ENCODE measurements around the gene FOXP4. TPM values are rescaled to one million over a fixed set of nuclear protein-coding genes. Genes with fewer than 3 reads are reported as not detected.

Gene FOXP4
- total RNA-seq, 1 experiment from 2014 or later, result 2.7 TPM

GRCh38 chr6:41546866-41547798 lies 951 bp downstream of the FOXP4 start:
- DNase-seq (ENCODE audit: low spot score), result no peak

- no peak for DNase-seq (ENCODE audit: low spot score)
Observed at GRCh38 chr6:41547799-41548097, 1.6 kb downstream of the FOXP4 start.

GRCh38 chr6:41548098-41548840 lies 2.1 kb downstream of the FOXP4 start:
- no peak for DNase-seq (ENCODE audit: low spot score)

- no peak for DNase-seq (ENCODE audit: low spot score)
Observed at GRCh38 chr6:41548841-41549642, 2.9 kb downstream of the FOXP4 start.

GRCh38 chr6:41549673-41550072 lies 3.5 kb downstream of the FOXP4 start:
- no peak for DNase-seq (ENCODE audit: low spot score)

- no peak for DNase-seq (ENCODE audit: low spot score)
Observed at GRCh38 chr6:41551086-41551700, 5.0 kb downstream of the FOXP4 start.

- DNase-seq (ENCODE audit: low spot score), result no peak
Observed at GRCh38 chr6:41551857-41552256, 5.7 kb downstream of the FOXP4 start.

GRCh38 chr6:41552723-41553122 lies 6.5 kb downstream of the FOXP4 start:
- no peak for DNase-seq (ENCODE audit: low spot score)

- no peak for DNase-seq (ENCODE audit: low spot score)
Observed at GRCh38 chr6:41553405-41553999, 7.3 kb downstream of the FOXP4 start.

GRCh38 chr6:41555326-41556300 lies 9.4 kb downstream of the FOXP4 start:
- DNase-seq (ENCODE audit: low spot score), result no peak

- no peak for DNase-seq (ENCODE audit: low spot score)
Observed at GRCh38 chr6:41557335-41557734, 11.2 kb downstream of the FOXP4 start.

GRCh38 chr6:41558033-41558807 lies 12.0 kb downstream of the FOXP4 start:
- no peak for DNase-seq (ENCODE audit: low spot score)

- no peak for DNase-seq (ENCODE audit: low spot score)
Observed at GRCh38 chr6:41559655-41560427, 13.7 kb downstream of the FOXP4 start.

- no peak for DNase-seq (ENCODE audit: low spot score)
Observed at GRCh38 chr6:41560431-41561192, 14.4 kb downstream of the FOXP4 start.

GRCh38 chr6:41561416-41561815 lies 15.2 kb downstream of the FOXP4 start:
- DNase-seq (ENCODE audit: low spot score), result no peak

- no peak for DNase-seq (ENCODE audit: low spot score)
Observed at GRCh38 chr6:41561931-41562911, 16.0 kb downstream of the FOXP4 start.

Data from H4 (cell line).